GM12872 (cell line): Measurements from ENCODE around the gene KCTD6.

Source experiments
- TF ChIP-seq, protein P1 (sequence below): IDR thresholded peaks from 3 replicates; pipeline ENCODE4 v1.5.1; 2011; ENCODE audit warnings: low read depth, mild to moderate bottlenecking, low read length, moderate library complexity; ENCODE audit not compliant: insufficient read depth

The KCTD6 gene

DNA sequence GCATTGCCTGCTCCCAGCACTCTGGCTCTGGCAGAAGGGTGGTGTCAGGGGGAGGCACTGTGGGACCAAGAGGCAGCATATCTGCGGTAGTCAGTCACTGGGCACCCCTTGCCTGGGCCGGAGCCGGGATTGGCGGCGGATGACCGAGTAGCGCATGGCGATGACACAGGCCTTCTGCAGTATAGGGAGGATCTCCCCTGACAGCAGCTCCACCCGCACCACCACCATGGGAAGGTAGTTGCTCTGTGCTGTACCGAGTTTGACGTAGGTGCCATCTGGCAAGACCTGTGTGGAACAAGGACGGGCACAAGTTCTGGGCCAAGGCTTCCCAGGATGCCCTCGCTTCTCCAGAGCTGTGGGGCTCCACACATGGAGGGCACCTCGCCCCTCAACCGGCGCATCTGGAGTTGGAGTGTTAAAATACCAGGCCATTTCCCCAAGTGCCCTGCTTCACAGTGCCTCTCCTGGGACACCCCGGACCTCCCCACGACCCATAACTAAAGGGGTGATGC lies 38.5 kb downstream of the KCTD6 start:
- TF ChIP-seq, protein P1, sequence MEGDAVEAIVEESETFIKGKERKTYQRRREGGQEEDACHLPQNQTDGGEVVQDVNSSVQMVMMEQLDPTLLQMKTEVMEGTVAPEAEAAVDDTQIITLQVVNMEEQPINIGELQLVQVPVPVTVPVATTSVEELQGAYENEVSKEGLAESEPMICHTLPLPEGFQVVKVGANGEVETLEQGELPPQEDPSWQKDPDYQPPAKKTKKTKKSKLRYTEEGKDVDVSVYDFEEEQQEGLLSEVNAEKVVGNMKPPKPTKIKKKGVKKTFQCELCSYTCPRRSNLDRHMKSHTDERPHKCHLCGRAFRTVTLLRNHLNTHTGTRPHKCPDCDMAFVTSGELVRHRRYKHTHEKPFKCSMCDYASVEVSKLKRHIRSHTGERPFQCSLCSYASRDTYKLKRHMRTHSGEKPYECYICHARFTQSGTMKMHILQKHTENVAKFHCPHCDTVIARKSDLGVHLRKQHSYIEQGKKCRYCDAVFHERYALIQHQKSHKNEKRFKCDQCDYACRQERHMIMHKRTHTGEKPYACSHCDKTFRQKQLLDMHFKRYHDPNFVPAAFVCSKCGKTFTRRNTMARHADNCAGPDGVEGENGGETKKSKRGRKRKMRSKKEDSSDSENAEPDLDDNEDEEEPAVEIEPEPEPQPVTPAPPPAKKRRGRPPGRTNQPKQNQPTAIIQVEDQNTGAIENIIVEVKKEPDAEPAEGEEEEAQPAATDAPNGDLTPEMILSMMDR = no peak

DNA sequence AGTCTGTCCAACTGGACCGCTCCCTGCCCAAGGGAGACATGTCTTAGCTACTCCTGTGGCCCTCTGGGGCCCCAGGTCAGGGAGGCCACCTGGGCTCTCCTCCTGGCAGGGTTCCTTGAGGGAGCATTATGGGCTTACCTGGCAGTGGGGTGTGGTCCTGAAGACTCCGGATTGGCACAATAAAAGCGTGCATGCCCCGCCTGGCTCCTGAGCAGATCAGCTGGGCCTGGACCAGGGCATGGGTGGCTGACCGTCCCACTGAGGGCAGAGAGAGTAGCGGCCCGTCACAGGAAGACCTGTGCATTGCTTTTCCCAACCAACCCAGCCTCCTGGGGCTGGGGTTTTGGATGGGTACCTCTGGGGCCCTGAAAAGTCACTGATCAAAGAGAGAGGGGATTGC lies 39.7 kb downstream of the KCTD6 start:
- TF ChIP-seq, protein P1 = no peak

- TF ChIP-seq, protein P1 = peak; percentile 29; the same call in 1 of the 3 replicates
Measured at GRCh38 chr3:58531956-58532355, 40.1 kb downstream of the KCTD6 start.

GRCh38 chr3:58532794-58533220 lies 40.9 kb downstream of the KCTD6 start:
- TF ChIP-seq, protein P1 = peak; percentile 93

DNA sequence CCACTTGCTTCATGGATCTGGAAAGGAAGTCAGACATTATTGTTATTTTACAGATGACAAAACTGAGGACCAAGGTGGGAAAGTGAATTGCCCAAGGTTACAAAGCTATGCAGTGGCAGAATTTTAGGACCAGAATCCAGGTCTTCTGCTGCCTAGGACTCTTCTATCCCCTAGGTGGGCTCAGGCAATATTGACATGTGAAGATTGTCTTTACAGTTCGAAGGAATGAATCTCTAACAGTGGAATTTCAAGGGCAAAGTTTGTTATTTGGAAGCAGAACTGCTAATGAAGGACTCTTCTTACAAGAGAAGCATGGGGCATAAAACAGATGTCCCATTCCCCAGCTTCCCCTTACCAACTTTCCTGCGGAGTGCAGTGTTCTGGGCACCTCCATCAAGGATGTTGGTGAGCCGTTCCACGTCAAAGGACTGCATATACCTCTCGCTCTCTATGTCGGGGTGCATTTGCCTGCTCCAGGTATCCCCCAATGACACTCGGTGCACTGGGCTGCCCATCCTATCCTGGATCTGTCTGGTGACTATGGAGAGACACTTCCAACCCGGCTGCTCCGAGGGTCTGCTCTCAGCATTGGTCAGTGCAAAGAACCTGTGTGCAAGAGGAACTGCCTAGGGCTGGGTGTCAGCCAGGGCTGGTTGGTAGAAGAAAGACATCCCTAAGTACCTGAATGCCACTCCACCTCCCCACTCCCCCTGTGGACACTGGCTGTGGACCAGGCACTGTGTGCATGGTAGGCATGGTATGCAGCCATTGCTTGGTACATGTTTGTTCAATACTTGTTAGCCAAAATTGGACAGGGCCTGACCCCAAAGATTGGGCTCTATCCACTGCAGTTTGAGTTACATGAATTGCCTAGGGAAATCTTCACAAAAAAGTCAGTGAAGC lies 42.9 kb downstream of the KCTD6 start:
- TF ChIP-seq, protein P1 = no peak

DNA sequence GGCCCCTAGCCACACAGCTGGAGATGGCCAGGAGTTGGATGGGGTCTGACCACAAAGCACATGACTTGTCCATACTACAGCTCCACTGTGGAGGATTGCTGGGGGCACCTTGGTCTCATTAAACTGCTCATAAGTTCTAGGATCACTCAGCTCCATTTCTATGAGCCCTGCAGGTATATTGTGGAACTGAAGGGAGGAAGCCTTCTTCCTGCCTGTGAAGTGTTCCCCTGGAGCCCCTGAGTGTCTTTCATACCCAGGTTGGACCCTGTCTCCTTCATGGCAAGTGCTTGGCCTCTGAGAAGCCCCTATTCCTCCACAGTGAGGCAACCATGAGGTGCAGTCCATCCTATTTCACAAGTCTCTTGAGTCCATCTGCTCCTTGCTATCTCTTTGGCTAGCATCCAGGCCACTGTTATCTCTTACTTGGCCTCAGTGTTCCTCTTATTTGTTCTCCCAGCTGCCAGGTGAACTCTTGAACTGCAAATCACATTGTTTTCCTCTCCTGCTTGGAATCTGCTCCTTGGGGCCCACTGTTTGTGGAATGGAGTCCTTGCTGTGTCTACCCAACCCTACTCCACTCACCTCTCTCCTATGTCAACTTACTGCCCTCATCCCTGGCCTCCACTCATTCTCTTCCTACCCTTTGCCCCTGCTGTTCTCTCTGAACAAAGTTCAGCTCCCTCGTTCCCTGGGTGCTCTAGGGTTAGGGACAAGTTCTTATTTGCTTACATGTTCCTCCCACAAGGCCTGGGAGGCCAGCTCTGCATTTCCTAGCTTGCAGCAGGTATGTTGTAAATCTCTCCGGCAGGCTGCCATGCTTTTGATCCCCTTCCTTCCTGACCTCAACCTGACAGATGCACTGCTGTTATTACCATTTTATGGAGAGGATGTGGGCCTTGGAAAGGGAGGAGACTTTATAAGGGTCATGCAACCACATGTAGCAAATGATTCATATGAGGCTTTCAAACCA lies 43.9 kb downstream of the KCTD6 start:
- TF ChIP-seq, protein P1 = no peak; the same call in 2 of the 3 replicates
